Muscle of arm (tissue), 12 donors: ENCODE results near the gene TWF2. TPM values are rescaled to one million over a fixed set of nuclear protein-coding genes. Genes with fewer than 3 reads are reported as not detected.

Experiments used
- DNase-seq: peaks from one replicate; pipeline ENCODE4 v3.0.0-alpha.2; 2013
- polyA plus RNA-seq, 12 donors: library from polyadenylated mRNA; unstranded; fragments of 120-200 nt; gene quantifications; one replicate each; pipeline ENCODE4 v1.2.1, GENCODE V29; 2013; ENCODE audit not compliant: insufficient read length in 12 of 12

The TWF2 gene
- polyA plus RNA-seq, 12 donors: 17.6 to 28.1 (median 22.2) TPM; not detected in 1

DNA sequence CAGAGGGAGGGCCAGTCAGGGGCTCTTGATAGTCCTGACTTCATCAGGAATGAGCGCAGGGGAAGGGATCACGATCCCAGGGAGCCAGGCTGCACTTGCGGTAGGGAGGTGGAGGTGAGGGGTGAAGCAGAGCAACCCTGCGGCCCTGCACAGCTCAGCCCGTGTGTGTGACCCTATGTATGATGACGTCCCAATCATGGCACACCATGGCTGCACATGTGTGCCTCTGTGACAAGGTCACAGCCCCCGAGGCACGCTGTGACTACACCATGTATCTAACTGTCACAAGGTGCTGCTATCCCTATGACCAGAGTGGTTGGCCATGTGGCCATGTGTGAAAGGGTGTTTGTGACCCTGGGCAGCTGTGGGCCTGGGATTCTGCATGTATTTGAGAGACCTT is 54.3 kb downstream of the TWF2 start:
- DNase-seq: no peak

DNA sequence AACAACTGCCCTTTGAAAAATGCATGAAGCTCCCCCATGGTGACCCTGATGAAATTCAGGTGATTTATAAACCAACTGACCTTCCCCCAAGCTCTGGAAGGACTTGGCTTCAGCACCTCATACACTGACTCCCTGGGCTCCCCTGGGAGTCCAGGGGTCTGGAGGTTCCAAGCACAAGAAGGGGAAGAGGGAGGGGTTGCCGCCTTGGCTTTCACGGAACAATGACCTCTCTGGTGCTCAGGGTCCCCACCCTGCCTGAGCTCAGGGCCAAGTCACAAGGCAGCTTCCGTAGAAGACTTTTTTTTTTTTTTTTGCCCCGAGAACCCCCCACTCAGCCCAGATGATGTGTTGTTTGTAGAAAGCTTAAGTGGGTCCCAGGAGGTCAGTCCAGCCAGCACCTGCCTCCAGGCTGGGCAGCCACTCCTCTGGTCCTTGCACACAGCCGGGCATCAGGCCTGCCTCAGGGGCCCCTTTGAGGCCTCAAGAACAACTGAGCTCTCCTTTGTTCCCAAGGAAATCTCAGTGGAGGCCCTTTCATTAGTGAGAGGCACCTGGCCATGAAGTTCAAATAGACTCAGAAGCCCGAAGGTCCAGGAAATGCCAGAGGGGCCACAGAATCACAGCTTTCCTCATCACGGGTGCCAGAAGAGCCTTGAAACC is 55.0 kb downstream of the TWF2 start:
- DNase-seq: no peak

DNA sequence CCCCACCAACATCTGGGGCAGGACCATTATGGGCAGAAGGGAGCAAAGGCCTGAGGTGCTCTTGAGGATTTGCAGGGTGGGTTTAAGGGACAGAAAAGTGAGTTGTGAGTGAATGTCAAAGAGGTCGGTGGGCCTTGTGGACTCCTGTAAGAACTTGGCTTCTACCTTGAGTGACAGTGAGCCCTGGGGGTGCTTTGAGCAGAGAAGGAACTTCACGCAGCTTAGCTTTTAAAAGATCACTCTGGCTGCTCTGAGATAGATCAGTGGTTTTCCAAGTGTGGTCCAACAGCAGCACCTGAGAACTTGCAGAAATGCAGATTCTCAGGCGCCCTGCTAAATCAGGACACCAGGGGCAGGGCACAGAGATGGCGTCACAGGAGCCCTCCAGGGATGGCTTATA is 56.3 kb downstream of the TWF2 start:
- no peak for DNase-seq

DNA sequence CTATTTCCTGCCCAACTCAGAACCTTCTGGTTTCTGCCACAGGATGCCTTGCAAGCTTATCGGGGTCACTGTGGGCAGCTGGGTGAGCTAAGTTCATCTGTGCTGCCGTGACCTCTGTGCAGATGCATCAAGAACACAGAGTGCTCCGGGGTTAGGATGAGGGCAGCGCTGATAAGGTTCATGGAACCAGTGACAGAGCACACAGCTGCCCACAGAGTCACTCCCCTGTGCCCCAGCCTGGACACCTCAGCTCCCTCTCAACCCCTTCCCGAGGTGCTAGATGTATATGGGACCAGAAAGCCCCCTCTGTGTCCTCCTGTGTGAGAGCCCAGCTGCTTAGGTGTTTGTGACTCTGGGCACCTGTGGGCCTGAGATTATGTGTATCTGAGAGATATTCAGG is 56.8 kb downstream of the TWF2 start:
- DNase-seq: no peak

DNA sequence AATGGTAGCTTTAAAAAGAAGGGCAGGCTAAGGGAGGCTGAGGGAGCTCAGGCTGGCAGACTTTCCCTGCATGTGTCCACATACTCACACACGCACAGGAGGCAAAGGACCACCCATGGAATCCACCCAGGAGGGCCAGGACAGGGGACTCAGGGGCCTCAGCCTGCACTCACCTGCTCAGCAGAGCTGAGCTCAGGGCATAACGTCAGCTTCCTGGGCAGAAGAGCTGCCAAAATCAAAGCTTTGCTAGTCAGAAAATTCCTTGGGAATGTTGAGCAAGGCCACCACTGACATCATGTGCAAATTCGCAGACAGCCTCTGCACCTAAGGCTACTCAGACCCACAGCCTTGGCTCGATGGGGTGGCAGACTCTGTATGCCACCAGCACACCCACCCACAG is 57.4 kb downstream of the TWF2 start:
- no peak for DNase-seq

Other genes starting within 250 kb of the TWF2 start
- gene RPL29, start 243.3 kb downstream of the TWF2 start, polyA plus RNA-seq: 1,000 to 10,000 TPM in 11 of 12 donors, 100 to 1,000 TPM in 1; 967 to 3,003 (median 2,577) TPM
- gene DUSP7, start 182.6 kb downstream of the TWF2 start, polyA plus RNA-seq: 10 to 100 TPM in 11 of 12 donors, not detected in 1; 16.4 to 25.8 (median 20.9) TPM
- 1 to 10 TPM in 10 of 12 donors, not detected in 2; 3.1 to 6.9 (median 4.5) TPM for gene POC1A, start 84.7 kb downstream of the TWF2 start, polyA plus RNA-seq
- 10 to 100 TPM in 11 of 12 donors, not detected in 1; 26.5 to 55.3 (median 29.5) TPM for gene ALAS1, start 41.0 kb downstream of the TWF2 start, polyA plus RNA-seq
- under 1 TPM in 10 of 12 donors, not detected in 2; 0.08 to 0.30 (median 0.14) TPM for gene TLR9, start 13.5 kb downstream of the TWF2 start, polyA plus RNA-seq
- gene PPM1M, start 6.6 kb upstream of the TWF2 start, polyA plus RNA-seq: 10 to 100 TPM in 10 of 12 donors, not detected in 2; 11.7 to 20.1 (median 14.4) TPM
- 100 to 1,000 TPM in 2 of 12 donors, 10 to 100 TPM in 10; 73.8 to 110 (median 91.3) TPM for gene WDR82, start 39.5 kb upstream of the TWF2 start, polyA plus RNA-seq
- gene GLYCTK, start 48.7 kb upstream of the TWF2 start, polyA plus RNA-seq: 10 to 100 TPM in 1 of 12 donors, 1 to 10 TPM in 10, not detected in 1; 2.5 to 28.2 (median 4.2) TPM
- gene DNAH1, start 77.2 kb upstream of the TWF2 start, polyA plus RNA-seq: 10 to 100 TPM in 1 of 12 donors, 1 to 10 TPM in 10, not detected in 1; 2.9 to 25.1 (median 4.3) TPM
- gene BAP1, start 170.8 kb upstream of the TWF2 start, polyA plus RNA-seq: 10 to 100 TPM in 11 of 12 donors, not detected in 1; 43.4 to 59.9 (median 50.1) TPM
- gene PHF7, start 171.5 kb upstream of the TWF2 start, polyA plus RNA-seq: 10 to 100 TPM in 4 of 12 donors, 1 to 10 TPM in 7, not detected in 1; 5.2 to 13.1 (median 9.4) TPM
- gene SEMA3G, start 205.9 kb upstream of the TWF2 start, polyA plus RNA-seq: 10 to 100 TPM in 11 of 12 donors, not detected in 1; 10.2 to 16.1 (median 12.5) TPM
- 1,000 to 10,000 TPM in 2 of 12 donors, 100 to 1,000 TPM in 10; 327 to 1,063 (median 707) TPM for gene TNNC1, start 214.9 kb upstream of the TWF2 start, polyA plus RNA-seq
- gene NISCH, start 216.4 kb upstream of the TWF2 start, polyA plus RNA-seq: 100 to 1,000 TPM in 1 of 12 donors, 10 to 100 TPM in 10, not detected in 1; 50.6 to 137 (median 62.0) TPM